ENCODE measurements around the gene RNASEH2A. TPM values are rescaled to one million over a fixed set of nuclear protein-coding genes. Genes with fewer than 3 reads are reported as not detected.

Gene RNASEH2A
- 15.8 TPM for total RNA-seq

DNA sequence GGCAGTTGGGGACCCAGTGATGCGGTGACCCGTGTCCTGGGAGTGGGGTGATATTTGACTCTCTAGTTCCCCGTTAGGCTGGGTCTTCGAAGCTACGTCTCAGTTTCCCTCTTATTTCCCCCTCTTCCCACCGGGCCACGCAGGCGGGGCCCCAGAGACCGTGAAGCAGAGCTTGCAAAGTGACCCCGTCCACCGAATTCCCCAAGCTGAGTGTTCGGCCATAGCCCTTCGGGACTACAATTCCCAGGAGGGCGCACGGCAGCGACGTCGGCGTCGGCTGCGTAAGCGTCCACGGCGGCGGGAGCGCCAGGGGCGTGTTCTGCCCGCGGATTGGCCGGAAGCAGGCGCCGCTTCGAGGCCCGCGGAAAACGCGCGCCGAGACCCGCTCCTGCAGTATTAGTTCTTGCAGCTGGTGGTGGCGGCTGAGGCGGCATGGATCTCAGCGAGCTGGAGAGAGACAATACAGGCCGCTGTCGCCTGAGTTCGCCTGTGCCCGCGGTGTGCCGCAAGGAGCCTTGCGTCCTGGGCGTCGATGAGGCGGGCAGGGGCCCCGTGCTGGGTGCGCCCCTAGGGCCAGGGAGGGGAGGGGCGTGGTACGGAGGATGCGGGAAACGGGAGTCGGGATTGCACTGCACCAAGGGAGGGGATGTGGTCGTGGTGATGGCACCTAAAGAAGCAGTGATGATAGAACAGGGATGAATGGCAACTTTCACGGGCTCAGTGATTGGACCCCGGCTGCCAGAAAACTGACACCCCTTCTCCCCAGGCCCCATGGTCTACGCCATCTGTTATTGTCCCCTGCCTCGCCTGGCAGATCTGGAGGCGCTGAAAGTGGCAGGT lies at the start of gene RNASEH2A:
RNASEH2A (plus strand) TSS at position 343 of the 840 bp plus-strand sequence; CDS start at position 433, 90 bp downstream.
- peak; percentile 88 for DNase-seq

DNA sequence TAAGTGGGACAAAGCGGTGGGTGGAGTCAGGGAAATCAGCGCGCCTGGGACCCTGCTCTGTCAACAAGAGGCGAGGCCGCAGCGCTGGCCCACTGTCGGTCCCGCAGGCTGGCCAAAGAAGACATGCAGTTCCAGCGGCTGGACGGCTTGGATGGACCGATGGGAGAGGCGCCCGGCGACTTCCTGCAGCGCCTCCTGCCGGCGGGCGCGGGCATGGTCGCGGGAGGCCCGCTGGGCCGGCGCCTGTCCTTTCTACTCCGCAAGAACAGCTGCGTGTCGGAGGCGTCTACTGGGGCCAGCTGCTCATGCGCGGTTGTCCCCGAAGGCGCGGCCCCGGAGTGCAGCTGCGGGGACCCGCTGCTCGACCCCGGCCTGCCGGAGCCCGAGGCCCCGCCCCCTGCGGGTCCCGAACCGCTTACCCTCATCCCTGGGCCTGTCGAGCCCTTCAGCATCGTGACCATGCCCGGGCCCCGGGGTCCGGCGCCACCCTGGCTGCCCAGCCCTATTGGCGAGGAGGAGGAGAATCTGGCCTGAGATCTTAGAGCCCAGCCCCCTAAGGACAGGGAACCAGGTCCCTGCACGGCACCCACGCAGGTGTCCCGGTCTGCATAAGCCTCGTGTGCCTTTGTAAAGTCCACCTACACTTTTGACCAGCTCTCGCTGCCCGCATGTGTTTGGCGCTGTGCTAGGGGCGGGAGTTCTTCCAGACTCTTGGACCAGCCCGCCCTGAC lies 48.7 kb upstream of the RNASEH2A start:
- DNase-seq: peak; percentile 13

DNA sequence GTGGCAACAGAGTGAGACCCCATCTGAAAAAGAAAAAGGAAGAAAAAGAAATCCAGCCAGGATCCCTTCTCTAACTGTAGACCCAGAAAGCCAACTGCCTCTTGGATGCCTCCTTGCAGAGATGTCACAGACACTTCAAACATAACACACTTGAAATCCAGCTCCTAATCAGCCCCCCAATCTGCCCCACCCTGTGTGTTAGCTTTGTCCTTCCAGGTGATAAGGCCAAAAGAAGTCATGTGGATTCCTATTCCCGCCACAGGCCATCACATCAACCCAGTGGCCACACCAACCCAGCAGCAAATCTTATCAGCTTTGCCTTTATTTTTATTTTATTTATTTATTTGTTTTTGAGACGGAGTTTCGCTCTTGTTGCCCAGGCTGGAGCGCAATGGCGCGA lies 46.7 kb upstream of the RNASEH2A start:
- DNase-seq: no peak

DNA sequence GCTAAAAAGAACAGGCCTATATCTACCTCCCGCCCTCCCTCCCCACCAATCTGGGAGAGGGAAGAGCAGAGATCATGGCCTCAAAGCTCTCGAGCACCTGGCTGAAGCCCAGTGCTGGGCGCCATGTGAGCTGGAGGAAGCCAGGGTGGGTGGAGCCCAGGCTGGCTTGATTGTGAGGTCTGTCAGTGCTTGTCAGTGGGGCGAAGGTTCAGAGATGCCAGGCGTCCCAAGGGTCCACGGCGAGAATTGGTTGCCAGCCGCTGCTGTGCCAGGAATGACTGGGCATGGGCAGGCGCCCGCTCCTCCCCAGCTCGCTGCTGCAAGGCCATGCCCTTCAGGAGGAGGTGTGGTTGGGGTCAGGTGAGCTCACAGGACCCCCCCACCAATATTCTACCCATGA lies 43.3 kb upstream of the RNASEH2A start:
- no peak for DNase-seq

DNA sequence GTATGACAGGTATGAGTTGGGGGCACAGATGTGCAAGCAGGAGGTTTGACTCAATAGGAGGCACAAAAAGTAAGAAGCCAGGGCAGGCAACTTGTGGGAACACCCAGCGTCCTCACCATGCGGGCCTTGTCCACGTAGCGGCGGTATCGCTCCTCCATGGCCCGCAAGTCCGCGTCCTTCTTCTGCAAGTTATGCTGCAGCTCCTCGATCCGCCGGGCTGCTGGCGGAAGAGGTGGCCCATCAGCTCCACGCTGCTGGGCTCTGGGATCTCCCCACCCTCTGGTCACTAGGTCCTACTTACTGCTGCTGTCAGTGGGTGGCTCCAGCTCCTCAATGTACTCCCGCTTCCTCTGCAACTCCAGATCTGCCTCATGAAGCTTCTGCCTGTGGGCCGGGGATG lies 41.7 kb upstream of the RNASEH2A start:
- DNase-seq: no peak

DNA sequence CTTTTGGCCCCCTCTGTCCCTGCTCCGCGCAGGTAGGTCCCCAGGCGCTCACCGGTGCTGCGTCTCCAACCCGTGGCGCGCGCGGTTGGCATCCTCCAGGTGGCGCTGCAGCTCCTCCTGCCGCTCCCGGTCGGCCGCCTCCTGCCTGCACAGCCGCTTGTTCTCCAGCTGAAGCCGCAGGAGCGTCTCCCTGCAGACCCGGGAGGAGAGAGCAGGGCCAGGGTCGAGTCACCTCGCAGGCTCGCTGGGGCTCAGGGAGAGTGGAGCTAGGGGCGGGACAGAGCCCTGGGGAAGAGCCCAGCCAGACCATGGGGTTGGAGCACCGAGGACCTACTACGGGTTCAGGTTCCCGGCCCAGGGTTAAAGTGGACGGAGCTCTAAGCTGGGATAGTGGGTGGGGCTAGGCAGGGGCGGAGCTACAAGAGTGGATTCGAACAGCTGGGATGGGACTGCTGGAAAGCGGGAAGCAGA lies 40.3 kb upstream of the RNASEH2A start:
- peak; percentile 68 for DNase-seq

DNA sequence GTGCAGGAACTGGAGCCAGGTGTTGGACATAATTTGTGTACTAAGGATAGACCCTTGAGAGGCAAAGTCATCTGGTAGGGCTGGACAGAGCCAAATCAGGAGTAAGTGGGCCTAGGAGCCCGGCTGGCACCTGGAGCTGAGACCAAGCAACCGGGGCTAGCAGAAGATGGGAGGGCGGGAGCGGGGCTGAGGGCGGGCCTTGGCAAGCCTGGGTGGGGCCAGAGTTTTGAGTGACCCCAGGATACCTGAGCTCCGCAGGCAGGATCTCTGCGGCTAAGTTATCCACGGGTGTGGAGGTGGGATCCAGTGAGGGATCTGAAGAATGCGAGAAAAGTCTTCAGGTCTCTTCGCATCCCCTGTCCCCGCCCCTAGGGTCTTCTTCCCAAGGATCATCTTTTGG lies 39.2 kb upstream of the RNASEH2A start:
- no peak for DNase-seq

DNA sequence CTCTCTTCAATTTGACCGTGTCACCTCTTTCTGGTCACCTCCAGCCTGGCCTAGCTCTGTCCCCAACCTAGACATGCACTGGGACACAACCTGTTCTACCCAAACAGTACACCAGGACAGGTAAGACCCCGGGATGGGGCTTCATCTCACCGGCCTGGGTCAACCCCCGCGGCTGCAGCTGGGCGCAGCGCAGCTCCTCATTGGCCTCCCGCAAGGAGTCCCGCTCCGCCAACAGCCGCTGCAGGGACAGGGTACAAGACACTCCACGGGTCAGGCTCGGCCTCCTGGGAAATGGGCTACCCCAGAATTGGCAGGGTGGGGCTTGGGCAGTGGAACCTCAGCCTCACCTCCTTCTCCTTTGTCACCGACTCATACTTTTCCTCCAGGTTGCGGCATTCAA lies 38.7 kb upstream of the RNASEH2A start:
- DNase-seq: no peak

DNA sequence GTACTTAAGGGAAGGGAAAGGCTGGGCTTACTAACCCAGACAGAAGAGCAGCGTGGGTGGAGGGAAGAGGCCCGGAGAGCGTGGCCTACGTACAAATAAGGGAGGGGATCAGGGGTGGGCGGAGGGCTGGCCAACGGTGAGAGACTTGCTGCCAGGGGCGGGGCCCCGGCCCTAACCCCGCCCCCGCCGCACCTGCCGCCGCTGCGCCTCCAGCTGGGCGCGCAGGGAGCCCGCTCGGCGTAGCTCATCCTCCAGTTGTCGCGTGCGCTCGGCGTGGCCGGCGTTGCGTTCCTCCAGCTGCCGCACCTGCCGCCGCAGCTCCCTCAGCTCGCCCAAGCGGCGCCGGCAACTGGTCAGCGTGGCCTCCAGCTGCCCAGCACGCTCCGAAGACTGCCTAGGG lies 36.7 kb upstream of the RNASEH2A start:
- no peak for DNase-seq

DNA sequence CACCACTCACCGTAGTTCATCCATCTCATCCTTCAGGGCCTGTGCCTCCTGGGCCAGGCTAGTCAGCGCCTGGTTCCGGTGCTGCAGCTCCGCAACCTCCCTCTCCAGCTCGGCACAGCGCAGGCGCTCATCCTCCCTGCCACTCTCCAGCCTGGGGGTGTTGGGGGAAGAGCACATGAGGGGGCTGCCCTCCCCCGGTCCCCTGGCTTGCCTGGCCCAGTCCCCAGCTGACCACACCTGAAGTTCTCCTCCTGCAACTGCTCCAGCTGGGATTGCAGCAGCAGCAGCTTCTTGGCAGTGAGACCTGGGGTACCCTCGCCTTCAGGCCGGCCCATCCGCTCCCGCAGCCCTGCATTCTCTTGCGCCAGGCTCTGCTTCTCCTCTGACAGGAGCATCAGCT lies 35.5 kb upstream of the RNASEH2A start:
- DNase-seq: no peak

DNA sequence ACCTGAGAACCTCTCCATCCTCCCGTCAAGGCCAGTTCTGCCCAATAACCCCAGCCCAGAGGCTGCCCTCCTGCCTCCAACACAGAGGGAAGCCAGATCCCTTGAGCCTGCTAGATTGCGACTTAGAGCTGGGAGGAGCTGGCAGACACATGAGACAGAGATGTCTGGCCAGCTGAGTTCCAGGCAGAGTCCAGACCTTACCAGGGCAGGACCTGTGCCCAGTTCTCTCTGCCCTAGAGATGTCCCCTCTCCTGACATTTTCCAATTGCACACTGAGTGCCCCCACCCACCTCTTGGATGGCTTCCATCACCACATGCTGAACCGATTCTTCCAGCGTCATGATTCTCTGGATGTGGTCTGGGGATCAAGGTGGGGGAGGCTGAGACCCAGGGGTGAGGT lies 34.1 kb upstream of the RNASEH2A start:
- no peak for DNase-seq

DNA sequence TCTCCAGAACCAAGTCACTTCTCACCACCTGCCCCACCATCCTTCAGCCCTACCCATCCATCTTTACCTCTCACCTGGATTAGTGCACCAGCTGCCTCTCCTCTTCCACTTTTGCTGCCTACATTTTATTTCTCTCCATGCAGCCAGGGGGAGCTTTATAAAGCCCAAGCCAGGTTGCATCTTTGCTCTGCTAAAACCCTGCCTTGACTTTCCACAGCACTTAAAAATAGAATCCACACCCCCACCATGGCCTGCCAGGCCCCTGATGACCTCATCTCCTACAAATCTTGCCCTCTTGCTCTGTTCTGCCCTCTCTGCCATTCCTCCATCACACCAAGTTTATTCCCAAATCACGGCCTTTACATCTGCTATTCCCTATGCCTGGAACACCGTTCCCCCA lies 32.8 kb upstream of the RNASEH2A start:
- DNase-seq: no peak

DNA sequence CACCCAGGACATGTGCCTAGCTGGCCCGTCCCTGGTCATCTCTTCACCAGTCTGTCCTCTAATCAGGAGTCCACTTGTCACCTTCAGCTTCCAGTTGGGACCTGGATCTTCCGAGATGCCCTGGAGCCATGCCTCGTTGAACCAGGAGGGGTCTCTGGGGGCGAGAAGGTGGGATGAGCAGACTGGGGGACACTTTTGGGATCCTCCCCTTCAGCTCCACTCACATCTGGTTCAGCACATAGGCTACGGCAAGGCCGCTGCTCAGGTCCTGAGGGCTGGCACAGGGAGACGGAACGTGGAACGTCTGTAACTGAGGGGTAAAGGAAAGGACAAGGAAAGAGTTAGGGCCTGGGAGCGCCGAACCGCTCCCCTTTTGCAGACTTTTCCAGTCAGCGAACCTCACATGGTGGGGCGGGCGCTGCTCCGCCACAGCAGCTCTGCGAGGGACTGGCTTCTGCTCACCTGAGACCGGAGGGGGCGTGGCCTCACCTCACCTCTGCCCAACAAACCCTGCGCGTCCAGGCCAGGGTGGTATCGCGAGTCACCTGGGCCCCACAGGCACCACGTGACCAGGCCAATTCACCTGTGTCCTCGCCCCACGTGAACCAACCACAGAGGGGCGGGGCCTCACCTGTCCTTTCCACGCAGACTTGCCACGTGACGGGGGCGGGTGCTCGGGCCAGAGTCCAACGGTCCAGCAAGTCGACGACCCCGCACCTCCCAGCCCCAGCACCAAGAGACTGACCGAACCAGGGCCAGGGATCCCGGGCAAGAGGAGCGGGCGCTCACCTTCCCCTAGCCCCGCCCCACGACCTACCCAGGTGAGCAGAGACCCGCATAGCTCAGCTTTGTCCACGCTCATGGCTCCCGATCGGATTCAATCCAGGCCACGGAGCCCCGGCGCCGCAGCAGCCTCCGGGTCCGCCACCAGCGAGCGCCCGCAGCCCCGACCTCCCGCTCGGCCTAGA lies 31.5 kb upstream of the RNASEH2A start, which contains the start of gene HOOK2:
HOOK2 (minus strand) TSS at position 965 of the 968 bp plus-strand sequence; CDS start at position 862, 103 bp downstream.
- DNase-seq: no peak

DNA sequence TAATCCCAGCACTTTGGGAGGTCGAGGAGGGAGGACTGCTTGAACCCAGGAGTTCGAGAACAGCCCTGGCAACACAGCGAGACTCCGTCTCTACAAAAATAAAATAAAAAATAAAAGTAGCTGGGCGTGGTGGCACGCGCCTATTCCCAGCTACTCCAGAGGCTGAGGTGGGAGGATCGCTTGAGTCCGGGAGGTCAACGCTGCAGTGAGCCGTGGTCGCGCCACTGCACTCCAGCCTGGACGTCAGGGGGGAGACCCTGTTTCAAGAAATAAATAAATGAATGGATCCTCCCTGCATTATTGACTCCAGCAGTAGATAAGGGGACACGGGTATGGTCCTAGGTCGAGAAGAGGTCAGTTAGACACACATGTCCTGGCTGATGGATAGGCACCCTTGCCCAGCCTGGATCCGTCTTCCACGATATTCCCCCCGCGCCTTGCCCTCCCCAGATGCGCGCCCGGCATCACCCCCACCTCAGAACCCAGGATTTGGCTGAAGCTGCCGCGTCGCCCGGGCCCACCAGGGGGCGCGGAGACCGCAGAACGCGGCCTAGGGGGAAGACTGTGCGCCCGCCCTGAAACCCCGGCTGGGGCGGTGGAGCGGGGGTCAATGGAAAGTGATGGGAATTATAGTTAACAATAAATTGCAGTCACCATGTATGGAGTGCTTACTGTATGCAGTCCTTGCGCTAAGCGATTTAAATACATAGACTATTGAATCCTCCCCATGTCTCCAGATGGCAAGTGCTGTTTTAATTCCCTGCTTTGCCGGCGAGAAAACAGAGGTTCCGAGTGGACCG lies 29.0 kb upstream of the RNASEH2A start:
- DNase-seq: peak; percentile 59

DNA sequence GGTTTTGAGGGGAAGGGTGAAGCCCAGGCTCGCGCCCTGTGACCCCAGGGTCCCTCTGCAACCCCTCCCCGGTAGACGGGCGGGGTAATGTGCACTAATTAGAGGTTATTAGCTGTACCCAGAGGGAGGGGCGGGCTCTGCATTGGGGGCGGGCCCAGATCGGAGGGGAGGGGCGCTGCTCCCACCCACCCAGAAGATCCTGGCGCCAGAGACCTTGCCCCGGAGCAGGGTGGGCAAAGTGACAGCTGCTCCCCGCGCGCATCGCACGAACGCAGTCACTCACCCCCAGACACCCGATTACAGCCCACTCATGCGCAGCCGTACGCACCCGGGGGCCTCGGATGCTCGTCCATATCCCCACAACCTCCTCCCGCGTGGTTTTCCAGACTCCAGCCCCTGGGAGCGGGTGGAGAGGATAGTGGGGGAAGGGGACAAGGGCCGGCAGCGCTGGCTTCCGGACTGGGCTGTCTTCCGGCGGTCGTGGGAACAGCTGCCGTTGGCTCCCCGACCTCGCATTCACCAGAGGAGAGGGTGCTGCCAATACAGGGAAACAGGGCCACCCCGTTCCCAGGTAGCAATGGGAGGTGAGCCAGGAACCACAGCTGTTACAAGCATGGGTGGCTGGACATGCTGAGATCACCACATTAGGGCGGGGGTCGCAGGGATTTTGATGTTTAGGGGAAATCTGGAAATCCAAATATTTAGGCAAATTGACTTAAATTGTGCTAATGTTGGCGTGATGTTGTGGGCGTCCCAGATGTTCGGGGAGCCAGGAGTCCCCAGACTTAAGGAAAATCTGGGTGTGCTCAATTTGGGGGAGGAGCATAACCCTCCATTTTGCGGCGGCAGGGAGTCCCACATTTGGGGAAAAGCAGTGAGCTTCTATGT lies 28.1 kb upstream of the RNASEH2A start:
- peak; percentile 41 for DNase-seq

DNA sequence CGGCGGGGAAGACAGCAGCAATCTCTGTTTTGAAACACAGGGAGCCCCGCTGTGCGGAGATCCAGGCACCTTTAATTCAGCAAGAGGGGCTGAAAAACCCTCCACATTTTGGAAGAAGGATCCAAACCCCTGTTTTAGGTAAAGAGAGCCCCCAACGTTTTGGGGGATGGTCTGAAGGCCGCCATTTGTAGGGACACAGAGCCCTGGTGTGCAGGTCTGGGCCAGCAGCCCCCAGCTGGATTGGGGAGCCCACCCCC lies 27.6 kb upstream of the RNASEH2A start:
- DNase-seq: no peak

DNA sequence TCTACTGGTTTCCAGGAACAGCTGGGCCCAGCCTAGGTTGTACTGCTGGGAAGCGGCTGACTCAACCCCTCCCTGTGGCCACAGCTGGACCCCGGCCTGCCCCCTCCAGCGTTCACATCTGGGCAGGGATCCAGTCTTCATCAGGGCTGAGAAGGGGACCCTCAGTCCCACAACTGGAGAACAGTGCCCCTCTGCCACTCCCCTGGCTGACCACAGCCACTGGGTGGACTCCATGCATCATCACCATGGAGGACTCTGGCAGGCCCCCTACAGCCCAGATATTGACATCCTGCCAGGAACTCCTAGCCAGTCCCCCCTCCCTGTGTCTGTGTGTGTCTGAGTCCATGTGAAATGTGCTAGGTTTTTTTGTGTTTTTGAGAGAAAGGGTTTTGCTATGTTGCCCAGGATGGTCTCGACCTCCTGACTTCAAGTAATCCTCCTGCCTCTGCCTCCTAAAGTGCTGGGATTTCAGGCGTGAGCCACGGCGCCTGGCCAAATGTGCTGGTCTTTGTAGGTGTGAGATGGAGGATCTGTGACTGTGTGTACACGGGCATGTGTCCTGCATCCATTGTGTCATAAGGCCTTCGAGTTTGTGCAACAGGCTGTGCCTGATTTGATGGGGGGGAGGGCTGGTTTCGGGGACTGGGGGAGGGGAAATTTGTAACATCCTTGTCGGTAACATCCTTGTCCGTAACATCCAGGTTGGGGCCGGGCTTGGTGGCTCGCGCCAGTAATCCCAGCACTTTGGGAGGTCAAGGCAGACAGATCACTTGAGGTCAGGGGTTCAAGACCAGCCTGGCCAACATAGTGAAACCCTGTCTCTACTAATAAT lies 27.0 kb upstream of the RNASEH2A start:
- DNase-seq: no peak

DNA sequence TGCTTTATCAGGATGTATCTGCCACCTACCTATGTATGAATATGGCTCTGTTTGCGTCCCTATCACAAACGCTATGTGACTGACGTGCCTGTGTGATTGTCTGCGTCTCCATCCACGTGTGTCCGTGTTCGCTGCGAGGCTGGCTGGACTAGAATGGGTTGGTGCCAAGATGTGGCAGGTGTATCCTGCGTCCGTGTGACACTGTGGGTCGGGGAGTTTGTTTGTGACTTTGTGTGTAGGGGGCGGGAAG lies 24.3 kb upstream of the RNASEH2A start:
- DNase-seq: no peak

DNA sequence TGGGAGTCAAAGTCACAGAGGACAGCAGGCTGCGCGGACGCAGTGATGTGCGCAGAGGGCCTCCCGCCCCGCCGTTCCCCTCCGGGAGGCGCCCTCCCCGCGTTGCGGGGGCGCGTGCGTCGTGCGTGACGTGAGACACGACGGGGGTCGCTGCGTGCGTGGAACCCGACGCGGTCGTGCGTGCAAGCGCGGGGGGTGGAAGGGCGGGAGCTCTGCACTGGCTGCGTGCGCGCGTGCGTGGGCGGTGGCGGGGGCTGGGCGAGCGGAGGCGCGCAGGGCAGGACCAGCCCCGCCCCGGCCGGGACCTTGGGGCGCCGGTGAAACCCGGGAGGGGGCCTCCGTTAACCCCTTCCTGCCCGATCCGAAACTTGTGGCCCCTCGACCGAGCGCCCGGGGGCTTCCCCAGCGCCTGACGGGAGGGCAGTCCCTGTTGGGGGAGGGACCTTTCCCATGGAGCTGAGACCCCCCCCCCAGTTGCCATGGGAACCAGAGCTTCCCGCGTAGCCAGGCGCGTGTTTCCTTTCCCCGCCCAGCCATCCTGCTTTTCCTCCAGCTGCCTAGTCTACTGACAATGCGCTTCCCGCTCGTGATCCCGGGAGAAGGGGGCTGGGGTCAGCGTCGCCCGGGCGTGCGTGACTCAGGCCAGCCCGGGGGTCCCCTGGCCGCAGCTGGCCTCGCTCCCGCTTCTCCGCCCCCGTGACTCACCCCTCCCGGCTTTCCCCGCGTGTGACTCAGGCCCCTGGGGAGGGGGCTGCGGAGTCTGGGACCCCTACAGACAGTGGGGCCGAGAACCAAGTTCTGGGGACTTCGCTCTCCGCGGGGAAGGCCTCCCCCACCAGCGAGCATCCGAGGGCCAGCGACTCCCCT lies 23.7 kb upstream of the RNASEH2A start:
- DNase-seq: peak; percentile 89

Measured in occipital lobe (tissue), 2 donors.